ENCODE results near the gene ASF1B. TPM values are rescaled to one million over a fixed set of nuclear protein-coding genes. Genes with fewer than 3 reads are reported as not detected.

The ASF1B gene
- total and polyA plus RNA-seq, 12 donors, result 0.48 to 17.2 (median 1.9) TPM

DNA sequence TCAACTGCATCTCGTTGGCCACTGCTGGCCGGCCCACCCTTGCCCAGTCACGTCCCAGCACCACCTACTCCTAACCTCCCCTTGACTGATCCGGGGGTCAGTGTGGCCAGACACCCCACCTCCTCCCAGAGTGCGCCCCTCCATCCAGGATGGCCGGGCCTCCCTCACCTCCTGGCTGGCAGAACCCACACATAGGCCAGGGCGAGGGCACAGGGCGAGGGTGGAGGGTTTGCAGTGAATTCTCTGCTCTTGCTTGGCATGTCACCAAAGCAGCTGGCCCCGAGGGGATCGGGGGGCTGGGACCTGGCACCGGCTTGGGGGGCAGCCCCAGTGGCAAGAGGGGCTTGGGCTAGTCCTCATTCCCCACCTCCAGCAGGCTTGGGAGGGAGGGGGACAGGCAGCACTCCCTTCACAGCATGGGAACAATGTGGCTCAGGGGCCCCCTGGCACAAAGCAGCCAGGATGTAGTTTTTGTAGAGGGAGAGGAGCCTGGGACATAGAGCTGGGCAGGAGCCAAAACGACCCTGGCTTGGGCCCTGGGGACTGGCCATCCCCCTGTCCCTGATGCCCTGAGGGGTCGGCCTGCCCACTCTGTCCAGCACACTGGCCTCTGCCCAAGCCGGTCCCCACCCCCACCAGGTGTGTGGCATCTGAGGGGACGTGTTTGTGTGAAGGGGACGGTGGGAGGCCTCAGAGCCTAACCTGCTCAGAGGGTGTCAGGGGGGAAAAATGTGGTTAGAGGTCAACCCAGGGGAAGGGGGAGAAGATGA is 28.5 kb upstream of the ASF1B start:
- no peak overlapping the region for H3K4me3 ChIP-seq
- peaks cover 0 to 6% of the 10 kb centered on the region in 2 donors for H3K4me1 ChIP-seq (replicated peaks in 1 of 2)
- DNase-seq, result no peak
- TF ChIP-seq POLR2A (IDR thresholded peaks at IDR 0.05), result no peak
- TF ChIP-seq, protein P1, sequence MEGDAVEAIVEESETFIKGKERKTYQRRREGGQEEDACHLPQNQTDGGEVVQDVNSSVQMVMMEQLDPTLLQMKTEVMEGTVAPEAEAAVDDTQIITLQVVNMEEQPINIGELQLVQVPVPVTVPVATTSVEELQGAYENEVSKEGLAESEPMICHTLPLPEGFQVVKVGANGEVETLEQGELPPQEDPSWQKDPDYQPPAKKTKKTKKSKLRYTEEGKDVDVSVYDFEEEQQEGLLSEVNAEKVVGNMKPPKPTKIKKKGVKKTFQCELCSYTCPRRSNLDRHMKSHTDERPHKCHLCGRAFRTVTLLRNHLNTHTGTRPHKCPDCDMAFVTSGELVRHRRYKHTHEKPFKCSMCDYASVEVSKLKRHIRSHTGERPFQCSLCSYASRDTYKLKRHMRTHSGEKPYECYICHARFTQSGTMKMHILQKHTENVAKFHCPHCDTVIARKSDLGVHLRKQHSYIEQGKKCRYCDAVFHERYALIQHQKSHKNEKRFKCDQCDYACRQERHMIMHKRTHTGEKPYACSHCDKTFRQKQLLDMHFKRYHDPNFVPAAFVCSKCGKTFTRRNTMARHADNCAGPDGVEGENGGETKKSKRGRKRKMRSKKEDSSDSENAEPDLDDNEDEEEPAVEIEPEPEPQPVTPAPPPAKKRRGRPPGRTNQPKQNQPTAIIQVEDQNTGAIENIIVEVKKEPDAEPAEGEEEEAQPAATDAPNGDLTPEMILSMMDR (IDR thresholded peaks at IDR 0.05), result no peak
- no peaks in the 10 kb centered on the region for H3K36me3 ChIP-seq (replicated peaks in 1 of 2)
- no peaks in the 10 kb centered on the region for H3K27me3 ChIP-seq
- no peak overlapping the region for H3K27ac ChIP-seq
- 82 to 89% (median 83%) methylated on average over 2 to 16 of the region's 16 CpGs for WGBS, 4 donors
- intact Hi-C loops (cut with DNase I), result loop anchor here in 1 of 2 donors (10.0 kb wide), 1 partner anchor 180 kb away; no protein-coding TSS in a partner anchor
- H3K9me3 ChIP-seq (replicated peaks in 1 of 3), result no peaks in the 10 kb centered on the region

- WGBS, 4 donors, result 70 to 81% (median 72%) methylated on average over 6 to 11 of the region's 11 CpGs
- no peak overlapping the region for H3K4me3 ChIP-seq
- peaks cover 0 to 6% of the 10 kb centered on the region in 2 donors for H3K4me1 ChIP-seq (replicated peaks in 1 of 2)
- no peaks in the 10 kb centered on the region for H3K36me3 ChIP-seq (replicated peaks in 1 of 2)
- H3K27me3 ChIP-seq, result no peaks in the 10 kb centered on the region
- H3K27ac ChIP-seq, result no peak overlapping the region
- DNase-seq, result no peak
- intact Hi-C loops (cut with DNase I), result loop anchor here in 1 of 2 donors (10.0 kb wide), 1 partner anchor 181 kb away; no protein-coding TSS in a partner anchor
- no peaks in the 10 kb centered on the region for H3K9me3 ChIP-seq (replicated peaks in 1 of 3)
- no peak for TF ChIP-seq POLR2A (IDR thresholded peaks at IDR 0.05)
- TF ChIP-seq, protein P1 (IDR thresholded peaks at IDR 0.05), result no peak
Observed at GRCh38 chr19:14164082-14164481, 27.7 kb upstream of the ASF1B start.

GRCh38 chr19:14162871-14163297 is 26.5 kb upstream of the ASF1B start:
- H3K4me1 ChIP-seq (replicated peaks in 1 of 2), result peaks cover 0 to 6% of the 10 kb centered on the region in 2 donors
- no peak overlapping the region for H3K4me3 ChIP-seq
- H3K9me3 ChIP-seq (replicated peaks in 1 of 3), result no peaks in the 10 kb centered on the region
- TF ChIP-seq, protein P1 (IDR thresholded peaks at IDR 0.05), result no peak
- no peak for TF ChIP-seq POLR2A (IDR thresholded peaks at IDR 0.05)
- no peak for DNase-seq
- intact Hi-C loops (cut with DNase I), result loop anchor here in 1 of 2 donors (10.0 kb wide), 1 partner anchor 182 kb away; no protein-coding TSS in a partner anchor
- H3K27ac ChIP-seq, result no peak overlapping the region
- WGBS, 4 donors, result 93 to 97% (median 97%) methylated on average over 32 to 38 of the region's 38 CpGs
- no peaks in the 10 kb centered on the region for H3K27me3 ChIP-seq
- H3K36me3 ChIP-seq (replicated peaks in 1 of 2), result peaks cover 0 to 7% of the 10 kb centered on the region in 2 donors

DNA sequence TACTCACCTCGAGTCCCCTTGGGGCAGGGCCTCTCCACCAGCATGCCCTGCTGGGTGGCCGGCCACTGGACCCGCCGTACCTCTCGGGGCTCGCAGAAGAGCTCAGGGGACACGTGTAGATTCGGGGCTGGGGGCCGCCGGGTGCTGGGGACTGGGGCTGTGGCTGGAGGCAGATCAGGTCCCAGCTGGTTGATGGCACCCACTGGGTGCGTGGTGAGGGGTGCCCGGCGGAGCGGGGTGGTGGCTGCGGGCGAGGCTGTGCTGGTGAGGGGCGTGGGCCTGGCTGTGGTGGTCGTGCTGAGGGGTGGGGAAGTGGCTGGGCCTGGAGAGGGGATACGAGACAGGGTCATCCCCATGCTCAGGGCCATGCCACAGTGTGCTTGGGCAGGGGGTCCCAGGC is 24.9 kb upstream of the ASF1B start:
- H3K9me3 ChIP-seq (replicated peaks in 1 of 3), result no peaks in the 10 kb centered on the region
- no peak overlapping the region for H3K27ac ChIP-seq
- TF ChIP-seq, protein P1 (IDR thresholded peaks at IDR 0.05), result no peak
- TF ChIP-seq POLR2A (IDR thresholded peaks at IDR 0.05), result no peak
- 87 to 92% (median 89%) methylated on average over 9 to 19 of the region's 19 CpGs for whole genome bisulfite sequencing, 4 donors
- DNase-seq, result no peak
- no peaks in the 10 kb centered on the region for H3K4me1 ChIP-seq (replicated peaks in 1 of 2)
- H3K36me3 ChIP-seq (replicated peaks in 1 of 2), result peaks cover 0 to 21% of the 10 kb centered on the region in 2 donors
- H3K4me3 ChIP-seq, result no peak overlapping the region
- no peaks in the 10 kb centered on the region for H3K27me3 ChIP-seq
- intact Hi-C loops (cut with DNase I), result loop anchor here in 1 of 2 donors (10.0 kb wide), 1 partner anchor 183 kb away; no protein-coding TSS in a partner anchor

All from adrenal gland (tissue), 12 donors.